ENCODE measurements around the gene CRYBA2.

CRYBA2 gene

GRCh38 chr2:218952160-218952559 lies 41.1 kb downstream of the CRYBA2 start:
- DNase-seq: no peak

GRCh38 chr2:218946621-218947020 lies 46.6 kb downstream of the CRYBA2 start:
- DNase-seq: no peak

- DNase-seq: no peak
These were observed 48.3 kb downstream of the CRYBA2 start for GRCh38 chr2:218944759-218945404.

Measured in inflammatory macrophage treated with lipopolysaccharide for 1 hour (primary cell).